H1 (cell line): ENCODE data around the gene ZFAND6. TPM values are rescaled to one million over a fixed set of nuclear protein-coding genes. Genes with fewer than 3 reads are reported as not detected.

Experiments used
- BACH1 ChIP-seq: IDR thresholded peaks from 2 replicates; pipeline ENCODE4 v1.6.1; 2012; ENCODE audit warnings: low read length, improper control_type of control experiment
- polyA plus RNA-seq, 7 experiments: library from polyadenylated mRNA; depleted of rRNA in 3 of 7; stranded (reverse) in 5 of 7; unstranded in 2 of 7; fragments of >200 nt in 5 of 7; fragments of 200-250 nt in 2 of 7; gene quantifications; 1 replicate in 5 of 7; 2 replicates in 1 of 7; 4 replicates in 1 of 7; pipeline versions ENCODE4 v1.2.1 to v1.2.3, GENCODE V29; 2011 to 2013; ENCODE audit warnings: missing spikeins in 2 of 7, mixed read lengths in 2 of 7
- total RNA-seq: library from RNA; stranded (reverse); fragmentation: NEBNext Ultra II Directional; extraction: Animal tissue kit (Norgen Biotek cat#: 25700); gene quantifications from 2 replicates; pipeline ENCODE4 v1.2.1, GENCODE V29; 2021

Gene ZFAND6
- total and polyA plus RNA-seq, 2 of the 8 experiments (the other 6 are each of a cell fraction or from before 2014, with no cell fraction given) = 136 to 237 TPM

- TF ChIP-seq BACH1 = no peak
These were observed 103.7 kb downstream of the ZFAND6 start (continued) for GRCh38 chr15:80163217-80163616.
